ENCODE measurements around the gene GABRR2. TPM values are rescaled to one million over a fixed set of nuclear protein-coding genes. Genes with fewer than 3 reads are reported as not detected.
"Not testable (repeated sequence)": the region's sequence is repeated elsewhere in the genome, so short reads cannot be mapped to it uniquely, and the experiment has no call there.

Gene GABRR2
- total RNA-seq, 1 donor from 2014 or later: 0.92 TPM

DNA sequence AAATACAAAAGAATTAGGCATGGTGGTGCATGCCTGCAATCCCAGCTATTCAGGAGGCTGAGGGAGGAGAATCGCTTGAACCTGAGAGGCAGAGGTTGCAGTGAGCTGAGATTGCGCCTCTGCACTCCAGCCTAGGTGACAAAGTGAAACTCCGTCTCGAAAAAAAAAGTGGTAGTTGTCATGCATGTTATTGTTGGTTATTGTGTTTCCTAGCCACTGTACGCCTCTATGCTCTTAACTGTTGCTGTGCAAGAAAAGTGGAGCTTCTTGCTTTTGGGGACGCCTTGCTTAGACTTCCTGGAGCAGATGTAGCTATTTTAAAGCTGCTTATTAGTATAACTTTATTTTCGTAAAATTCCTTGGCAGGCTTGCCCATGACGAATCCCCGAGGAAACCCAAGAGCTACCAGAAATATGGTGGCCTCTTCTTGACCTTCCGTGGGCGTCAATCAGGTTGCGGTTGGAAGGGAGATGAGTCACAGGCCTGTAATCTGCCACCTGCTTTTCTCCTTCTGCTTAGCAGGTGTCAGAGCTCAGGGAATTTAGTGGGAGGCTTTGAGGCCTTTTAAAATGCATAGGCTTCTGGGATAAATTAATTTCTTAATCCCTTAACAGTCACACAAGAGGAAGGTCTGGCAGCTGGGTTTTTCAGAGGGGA is 17.3 kb downstream of the GABRR2 start:
- Mint-ChIP-seq H3K4me1 (ENCODE audit: unreplicated experiment) (peaks cover 19% of the 10 kb centered on the region), H3K27ac (peak overlapping the region; percentile 88), H3K4me3 (no peak overlapping the region), H3K9me3 (no peaks in the 10 kb centered on the region), H3K27me3 (no peaks in the 10 kb centered on the region), H3K36me3 (no peaks in the 10 kb centered on the region)
- TF ChIP-seq CTCF (conservative IDR thresholded peaks at IDR 0.05): no peak
- DNase-seq (ENCODE audit: extremely low spot score, unreplicated experiment): peak; percentile 36

- Mint-ChIP-seq H3K27me3 (no peaks in the 10 kb centered on the region), H3K9me3 (no peaks in the 10 kb centered on the region), H3K27ac (no peak overlapping the region), H3K4me3 (no peak overlapping the region), H3K4me1 (ENCODE audit: unreplicated experiment) (peaks cover 19% of the 10 kb centered on the region), H3K36me3 (no peaks in the 10 kb centered on the region)
- DNase-seq (ENCODE audit: extremely low spot score, unreplicated experiment): peak; percentile 47
- TF ChIP-seq CTCF (conservative IDR thresholded peaks at IDR 0.05): no peak
Observed at GRCh38 chr6:89295981-89296380, 19.1 kb downstream of the GABRR2 start.

- H3K4me3 Mint-ChIP-seq; DNase-seq (ENCODE audit: extremely low spot score, unreplicated experiment); H3K36me3 Mint-ChIP-seq; H3K27ac Mint-ChIP-seq; H3K27me3 Mint-ChIP-seq; H3K9me3 Mint-ChIP-seq: not testable (repeated sequence)
- peaks cover 19% of the 10 kb centered on the region for H3K4me1 Mint-ChIP-seq (ENCODE audit: unreplicated experiment)
Observed at GRCh38 chr6:89295116-89295515, 20.0 kb downstream of the GABRR2 start.

DNA sequence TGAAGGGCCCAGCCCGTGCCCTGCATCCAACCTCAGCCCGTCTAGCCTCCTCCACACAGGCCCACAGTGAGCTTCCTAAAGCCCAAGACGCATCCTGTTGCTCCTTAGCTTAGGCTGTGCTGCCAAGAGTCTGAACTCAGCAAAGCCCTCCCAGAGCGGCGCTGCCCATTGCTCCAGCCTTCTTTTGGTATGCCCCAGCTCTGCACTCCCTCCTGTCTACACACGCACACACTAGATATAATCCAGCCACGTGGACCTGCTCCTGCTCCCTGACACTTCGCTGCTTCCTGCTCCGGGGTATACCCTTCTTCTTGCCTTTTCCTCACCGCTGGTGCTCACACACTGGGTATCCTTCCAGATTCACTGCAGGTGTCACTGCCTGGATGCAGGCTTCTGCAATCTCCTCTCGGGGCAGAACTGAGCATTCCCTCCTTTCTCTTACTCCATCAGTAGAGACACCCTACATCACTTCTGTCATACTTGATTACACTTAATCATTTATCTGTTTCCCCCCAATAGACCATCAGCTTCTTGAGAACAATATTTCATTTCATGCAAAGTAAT is 23.8 kb downstream of the GABRR2 start:
- no peak for TF ChIP-seq CTCF (conservative IDR thresholded peaks at IDR 0.05)
- Mint-ChIP-seq H3K36me3 (no peaks in the 10 kb centered on the region), H3K4me3 (no peak overlapping the region), H3K27me3 (no peaks in the 10 kb centered on the region), H3K9me3 (no peaks in the 10 kb centered on the region), H3K27ac (no peak overlapping the region), H3K4me1 (ENCODE audit: unreplicated experiment) (peaks cover 4% of the 10 kb centered on the region)
- DNase-seq (ENCODE audit: extremely low spot score, unreplicated experiment): no peak

- no peaks in the 10 kb centered on the region for H3K27me3 Mint-ChIP-seq
- TF ChIP-seq CTCF (conservative IDR thresholded peaks at IDR 0.05): no peak
- no peak overlapping the region for H3K4me3 Mint-ChIP-seq
- H3K9me3 Mint-ChIP-seq: no peaks in the 10 kb centered on the region
- H3K36me3 Mint-ChIP-seq: no peaks in the 10 kb centered on the region
- no peak for DNase-seq (ENCODE audit: extremely low spot score, unreplicated experiment)
- H3K27ac Mint-ChIP-seq: no peak overlapping the region
- peaks cover 4% of the 10 kb centered on the region for H3K4me1 Mint-ChIP-seq (ENCODE audit: unreplicated experiment)
Observed at GRCh38 chr6:89290401-89291155, 24.5 kb downstream of the GABRR2 start.

GRCh38 chr6:89289710-89290109 is 25.4 kb downstream of the GABRR2 start:
- no peak for TF ChIP-seq CTCF (conservative IDR thresholded peaks at IDR 0.05)
- Mint-ChIP-seq H3K27me3 (no peaks in the 10 kb centered on the region), H3K4me3 (no peak overlapping the region), H3K36me3 (no peaks in the 10 kb centered on the region), H3K27ac (no peak overlapping the region), H3K4me1 (ENCODE audit: unreplicated experiment) (peaks cover 4% of the 10 kb centered on the region), H3K9me3 (no peaks in the 10 kb centered on the region)
- DNase-seq (ENCODE audit: extremely low spot score, unreplicated experiment): no peak
